ENCODE results near the gene ARHGDIG. TPM values are rescaled to one million over a fixed set of nuclear protein-coding genes. Genes with fewer than 3 reads are reported as not detected.
A peak's percentile ranks its signal among the peaks of the same experiment; 100 is the strongest.

ARHGDIG gene
- not detected for total RNA-seq

DNA sequence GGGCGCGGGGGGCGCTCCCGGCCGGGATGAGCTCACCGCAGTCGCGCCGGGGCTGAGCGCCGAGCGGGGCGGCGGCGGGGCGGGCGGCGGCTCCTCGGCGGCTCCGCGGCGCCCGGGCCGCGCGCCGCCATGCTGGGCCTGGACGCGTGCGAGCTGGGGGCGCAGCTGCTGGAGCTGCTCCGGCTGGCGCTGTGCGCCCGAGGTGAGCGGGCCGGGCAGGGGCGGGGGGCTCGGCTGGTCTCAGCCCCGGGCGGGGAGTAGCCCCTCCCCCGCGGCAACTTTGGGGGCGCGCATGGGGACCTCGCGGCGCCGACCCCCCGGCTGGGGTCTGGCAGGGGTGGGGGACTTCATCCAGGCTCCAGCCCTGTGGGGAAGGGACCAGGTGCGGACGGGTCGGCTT, at the start of gene ARHGDIG:
TSS of gene ARHGDIG (plus strand) at position 40 of the 400 bp plus-strand sequence. CDS start at position 130, 90 bp downstream.
- peaks cover 30% of the 10 kb centered on the region for H3K27me3 Mint-ChIP-seq (ENCODE audit: low read depth)
- H3K4me1 Mint-ChIP-seq (ENCODE audit: low read depth), result peaks cover 9% of the 10 kb centered on the region
- no peaks in the 10 kb centered on the region for H3K9me3 Mint-ChIP-seq
- no peak within 1 kb of the TSS for H3K4me3 Mint-ChIP-seq
- no peaks in the 10 kb centered on the region for H3K36me3 Mint-ChIP-seq (ENCODE audit: insufficient read depth)
- DNase-seq (no peak), ATAC-seq (peak; percentile 35 to 36)

DNA sequence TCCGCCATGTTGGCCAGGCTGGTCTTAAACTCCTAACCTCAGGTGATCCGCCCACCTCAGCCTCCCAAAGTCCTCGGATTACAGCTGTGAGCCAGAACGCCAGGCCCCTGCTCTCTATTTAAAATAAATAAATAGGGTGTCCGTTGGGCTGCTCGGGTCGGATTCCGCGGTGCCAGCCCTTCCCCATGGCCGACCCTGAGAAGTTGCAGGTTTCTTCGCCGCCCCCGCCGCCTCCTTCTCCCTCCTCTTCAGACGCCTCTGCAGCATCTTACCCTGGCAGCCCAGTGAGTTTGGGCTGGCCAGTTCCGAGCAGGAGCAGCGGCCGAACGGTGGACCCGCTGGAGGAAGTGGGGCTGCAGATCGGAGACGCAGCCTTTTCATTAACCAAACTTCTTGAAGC, 49.4 kb upstream of the ARHGDIG start:
- H3K4me1 Mint-ChIP-seq (ENCODE audit: low read depth), result peaks cover 35% of the 10 kb centered on the region

DNA sequence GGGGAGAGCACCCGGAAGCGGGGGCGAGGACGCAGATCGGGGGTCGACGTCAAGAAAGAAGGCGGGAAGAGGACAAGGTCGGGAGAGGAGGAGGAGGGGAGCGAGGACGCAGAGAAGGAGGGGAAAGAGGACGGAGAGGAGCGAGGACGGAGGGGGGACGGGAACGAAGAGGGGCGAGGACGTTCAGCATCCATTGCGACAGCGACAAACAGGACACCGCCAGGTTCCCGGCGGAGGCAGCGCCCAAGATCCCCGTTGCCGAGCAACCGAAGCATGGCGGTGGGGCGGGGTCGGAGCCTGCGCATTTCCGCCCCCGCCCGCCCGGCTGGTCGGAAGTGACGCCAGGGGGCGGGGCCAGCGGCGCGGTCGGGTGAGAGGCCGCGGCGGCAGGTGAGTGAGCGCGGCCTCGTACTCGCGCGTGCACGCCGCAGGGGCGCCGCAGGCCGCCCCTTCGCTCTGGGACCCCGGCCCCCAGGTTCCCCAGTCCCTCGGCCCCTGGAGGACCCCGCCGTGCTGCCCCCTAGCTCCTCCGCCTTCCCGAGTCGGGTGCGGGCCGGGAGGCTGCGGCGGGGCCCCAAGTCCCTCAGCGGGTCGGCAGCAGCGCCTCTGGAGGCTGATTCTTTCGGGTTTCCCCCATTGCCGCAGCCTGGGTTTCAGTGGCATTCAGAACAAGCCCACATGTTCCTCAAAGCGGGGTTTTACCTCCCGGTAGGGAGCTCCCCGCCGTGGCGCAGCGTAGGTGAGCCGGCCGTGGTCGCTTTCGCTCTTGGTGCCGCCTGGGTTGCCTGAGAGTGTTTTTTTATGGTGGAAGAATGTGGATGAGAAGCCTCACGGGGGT, 45.7 kb upstream of the ARHGDIG start, which contains the start of gene FAM234A:
TSS of gene FAM234A (plus strand) at position 354 of the 838 bp plus-strand sequence. CDS start 19,593 bp downstream, outside the sequence.
- no peaks in the 10 kb centered on the region for H3K36me3 Mint-ChIP-seq (ENCODE audit: insufficient read depth)
- ATAC-seq (peak; percentile 91 to 94), DNase-seq (peak; percentile 94)
- H3K27me3 Mint-ChIP-seq (ENCODE audit: low read depth), result no peaks in the 10 kb centered on the region
- H3K4me1 Mint-ChIP-seq (ENCODE audit: low read depth), result peaks cover 15% of the 10 kb centered on the region
- peak within 1 kb of the TSS; percentile 88 for H3K4me3 Mint-ChIP-seq
- no peaks in the 10 kb centered on the region for H3K9me3 Mint-ChIP-seq

More for the DNA sequence above, 49.4 kb upstream of the ARHGDIG start:
- Mint-ChIP-seq H3K36me3 (ENCODE audit: insufficient read depth) (peaks cover 15% of the 10 kb centered on the region), H3K4me3 (no peak overlapping the region), H3K27me3 (ENCODE audit: low read depth) (no peaks in the 10 kb centered on the region), H3K9me3 (no peaks in the 10 kb centered on the region)
- DNase-seq (no peak), ATAC-seq (no peak)

DNA sequence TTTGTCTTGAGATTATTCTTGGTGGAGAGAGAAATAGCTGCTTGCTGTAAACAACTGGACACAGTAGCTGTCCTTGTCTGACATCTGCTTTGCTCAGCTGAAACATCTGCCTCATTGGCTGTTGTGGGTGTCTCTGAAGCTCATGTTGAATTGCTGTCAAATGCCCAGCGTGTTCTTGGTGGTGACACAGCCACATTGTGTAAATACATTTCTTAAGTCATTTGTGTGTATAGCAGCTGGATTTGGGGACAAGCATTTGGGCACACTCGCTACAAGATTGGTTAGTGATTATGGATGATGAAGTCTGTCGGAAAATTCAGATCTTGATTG, 40.5 kb upstream of the ARHGDIG start:
- no peaks in the 10 kb centered on the region for H3K27me3 Mint-ChIP-seq (ENCODE audit: low read depth)
- ATAC-seq (no peak), DNase-seq (no peak)
- peaks cover 19% of the 10 kb centered on the region for H3K4me1 Mint-ChIP-seq (ENCODE audit: low read depth)
- H3K9me3 Mint-ChIP-seq, result no peaks in the 10 kb centered on the region
- no peak overlapping the region for H3K4me3 Mint-ChIP-seq
- no peaks in the 10 kb centered on the region for H3K36me3 Mint-ChIP-seq (ENCODE audit: insufficient read depth)

DNA sequence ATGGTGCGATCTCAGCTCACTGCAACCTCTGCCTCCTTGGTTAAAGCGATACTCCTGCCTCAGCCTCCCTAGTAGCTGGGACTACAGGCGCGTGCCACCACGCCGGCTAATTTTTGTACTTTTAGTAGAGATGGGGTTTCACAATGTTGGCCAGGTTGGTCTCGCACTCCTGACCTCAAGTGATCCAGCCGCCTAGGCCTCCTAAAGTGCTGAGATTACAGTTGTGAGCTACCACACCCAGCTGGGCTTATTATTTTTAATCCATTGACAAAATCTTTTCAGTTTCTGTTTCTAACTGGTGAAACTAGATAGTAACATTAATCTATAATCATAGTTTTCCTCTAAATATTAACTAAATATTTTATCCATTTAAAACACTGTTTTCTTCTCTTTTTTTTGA, 39.8 kb upstream of the ARHGDIG start:
- no peaks in the 10 kb centered on the region for H3K9me3 Mint-ChIP-seq
- no peak for DNase-seq
- H3K27me3 Mint-ChIP-seq (ENCODE audit: low read depth), result no peaks in the 10 kb centered on the region

DNA sequence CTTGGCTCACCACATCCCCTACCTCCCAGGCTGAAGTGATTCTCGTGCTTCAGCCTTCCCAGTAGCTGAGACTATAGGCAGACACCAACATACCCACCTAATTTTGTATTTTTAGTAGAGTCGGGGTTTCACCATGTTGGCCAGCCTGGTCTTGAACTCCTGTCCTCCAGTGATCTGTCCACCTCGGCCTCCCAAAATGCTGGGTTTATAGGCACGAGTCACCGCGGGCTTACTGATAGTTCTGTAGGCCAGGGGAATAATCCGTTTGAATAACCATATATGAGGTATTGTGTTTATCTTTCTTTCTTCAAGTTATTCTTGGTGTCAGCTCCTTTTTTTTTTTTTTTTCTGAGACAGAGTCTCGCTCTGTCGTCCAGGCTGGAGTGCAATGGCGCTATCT, 38.1 kb upstream of the ARHGDIG start:
- Mint-ChIP-seq H3K4me3 (no peak overlapping the region), H3K9me3 (no peaks in the 10 kb centered on the region), H3K27me3 (ENCODE audit: low read depth) (no peaks in the 10 kb centered on the region), H3K4me1 (ENCODE audit: low read depth) (peaks cover 10% of the 10 kb centered on the region), H3K36me3 (ENCODE audit: insufficient read depth) (peaks cover 2% of the 10 kb centered on the region)
- DNase-seq (no peak), ATAC-seq (no peak)

More for the DNA sequence above, 39.8 kb upstream of the ARHGDIG start:
- no peak for ATAC-seq
- Mint-ChIP-seq H3K4me3 (no peak overlapping the region), H3K4me1 (ENCODE audit: low read depth) (peaks cover 13% of the 10 kb centered on the region), H3K36me3 (ENCODE audit: insufficient read depth) (peaks cover 2% of the 10 kb centered on the region)

DNA sequence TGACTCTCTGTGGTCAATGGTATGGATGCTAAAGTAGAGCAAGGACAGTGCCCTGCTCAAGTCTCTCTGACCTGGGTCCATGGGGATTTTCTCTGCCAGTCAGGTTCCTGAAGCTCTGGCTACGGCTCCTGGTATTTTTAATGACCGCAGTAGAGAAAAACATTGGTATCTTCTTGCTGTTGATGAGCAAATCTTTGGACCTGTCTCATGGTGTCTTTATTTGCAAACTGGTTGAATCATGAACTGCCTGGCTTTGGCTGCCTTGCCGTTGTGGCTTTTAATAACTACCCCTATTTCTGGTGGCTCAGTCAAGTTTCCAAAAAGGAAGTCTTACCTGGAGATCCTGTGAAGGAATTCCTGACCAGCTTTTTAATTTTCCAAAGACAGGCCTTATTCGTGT, 37.0 kb upstream of the ARHGDIG start:
- Mint-ChIP-seq H3K27me3 (ENCODE audit: low read depth) (no peaks in the 10 kb centered on the region), H3K4me1 (ENCODE audit: low read depth) (peaks cover 9% of the 10 kb centered on the region), H3K9me3 (no peaks in the 10 kb centered on the region), H3K36me3 (ENCODE audit: insufficient read depth) (peaks cover 2% of the 10 kb centered on the region), H3K4me3 (no peak overlapping the region)
- DNase-seq (no peak), ATAC-seq (no peak)

DNA sequence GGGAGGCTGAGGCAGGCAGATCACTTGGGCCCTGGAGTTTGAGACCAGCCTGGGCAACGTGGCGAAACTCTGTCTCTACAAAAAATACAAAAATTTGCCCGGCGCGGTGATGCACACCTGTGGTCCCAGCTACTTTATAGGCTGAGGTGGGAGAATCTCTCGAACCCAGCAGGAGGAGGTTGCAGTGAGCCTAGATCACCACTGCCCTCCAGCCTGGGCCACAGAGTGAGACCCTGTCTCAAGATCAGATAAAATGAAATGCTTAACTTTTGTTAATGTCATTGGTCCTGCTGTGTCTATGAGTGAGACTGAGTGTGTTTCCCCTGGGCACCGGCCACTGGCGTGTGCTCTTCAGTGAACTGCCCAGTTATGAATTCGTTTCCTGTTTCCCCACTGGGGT, 35.3 kb upstream of the ARHGDIG start:
- Mint-ChIP-seq H3K4me3 (no peak overlapping the region), H3K4me1 (ENCODE audit: low read depth) (peaks cover 3% of the 10 kb centered on the region), H3K36me3 (ENCODE audit: insufficient read depth) (peaks cover 2% of the 10 kb centered on the region), H3K27me3 (ENCODE audit: low read depth) (no peaks in the 10 kb centered on the region), H3K9me3 (no peaks in the 10 kb centered on the region)
- ATAC-seq, result no peak
- DNase-seq, result no peak

DNA sequence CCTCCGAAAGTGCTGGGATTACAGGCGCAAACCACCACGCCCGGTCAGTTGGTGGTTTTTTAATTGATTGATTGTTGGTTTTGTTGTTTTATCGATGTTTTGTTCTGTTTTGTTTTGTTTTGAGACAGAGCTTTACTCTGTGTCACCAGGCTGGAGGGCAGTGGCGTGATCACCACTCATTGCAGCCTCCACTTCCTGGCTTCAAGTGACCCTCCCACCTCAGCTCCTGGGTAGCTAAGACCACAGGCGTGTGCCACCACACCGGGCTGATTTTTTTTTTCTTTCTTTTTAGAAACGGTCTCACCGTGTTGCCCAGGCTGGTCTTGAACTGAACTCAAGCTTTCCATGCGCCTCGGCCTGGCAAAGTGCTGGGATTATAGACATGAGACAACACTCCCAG, 33.4 kb upstream of the ARHGDIG start:
- no peak for ATAC-seq
- DNase-seq, result no peak
- no peaks in the 10 kb centered on the region for H3K27me3 Mint-ChIP-seq (ENCODE audit: low read depth)
- H3K9me3 Mint-ChIP-seq, result no peaks in the 10 kb centered on the region
- H3K4me1 Mint-ChIP-seq (ENCODE audit: low read depth), result peaks cover 1% of the 10 kb centered on the region
- no peak overlapping the region for H3K4me3 Mint-ChIP-seq
- H3K36me3 Mint-ChIP-seq (ENCODE audit: insufficient read depth), result peaks cover 8% of the 10 kb centered on the region

DNA sequence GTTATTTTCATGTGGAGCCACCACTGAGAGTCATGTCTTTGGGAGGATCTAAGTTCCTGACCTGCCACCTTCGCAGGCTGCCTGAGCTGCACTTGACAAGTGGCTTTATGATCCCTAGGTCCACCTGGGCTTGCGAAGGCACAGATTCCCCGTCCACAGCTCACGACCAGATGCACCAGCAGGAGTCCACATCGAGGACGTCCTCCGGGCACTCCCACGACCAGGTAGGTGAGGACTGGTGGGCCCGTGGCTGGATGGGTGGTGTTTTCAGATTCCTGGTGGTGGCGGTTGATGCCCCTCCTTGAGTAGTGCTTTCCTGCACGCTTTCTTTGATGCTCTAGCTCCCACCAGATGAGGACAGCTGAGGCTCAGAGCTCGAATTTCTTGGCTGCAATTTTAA, 31.0 kb upstream of the ARHGDIG start:
- Mint-ChIP-seq H3K4me3 (no peak overlapping the region), H3K36me3 (ENCODE audit: insufficient read depth) (peaks cover 12% of the 10 kb centered on the region), H3K4me1 (ENCODE audit: low read depth) (peaks cover 17% of the 10 kb centered on the region), H3K9me3 (no peaks in the 10 kb centered on the region), H3K27me3 (ENCODE audit: low read depth) (no peaks in the 10 kb centered on the region)
- DNase-seq, result no peak
- no peak for ATAC-seq

DNA sequence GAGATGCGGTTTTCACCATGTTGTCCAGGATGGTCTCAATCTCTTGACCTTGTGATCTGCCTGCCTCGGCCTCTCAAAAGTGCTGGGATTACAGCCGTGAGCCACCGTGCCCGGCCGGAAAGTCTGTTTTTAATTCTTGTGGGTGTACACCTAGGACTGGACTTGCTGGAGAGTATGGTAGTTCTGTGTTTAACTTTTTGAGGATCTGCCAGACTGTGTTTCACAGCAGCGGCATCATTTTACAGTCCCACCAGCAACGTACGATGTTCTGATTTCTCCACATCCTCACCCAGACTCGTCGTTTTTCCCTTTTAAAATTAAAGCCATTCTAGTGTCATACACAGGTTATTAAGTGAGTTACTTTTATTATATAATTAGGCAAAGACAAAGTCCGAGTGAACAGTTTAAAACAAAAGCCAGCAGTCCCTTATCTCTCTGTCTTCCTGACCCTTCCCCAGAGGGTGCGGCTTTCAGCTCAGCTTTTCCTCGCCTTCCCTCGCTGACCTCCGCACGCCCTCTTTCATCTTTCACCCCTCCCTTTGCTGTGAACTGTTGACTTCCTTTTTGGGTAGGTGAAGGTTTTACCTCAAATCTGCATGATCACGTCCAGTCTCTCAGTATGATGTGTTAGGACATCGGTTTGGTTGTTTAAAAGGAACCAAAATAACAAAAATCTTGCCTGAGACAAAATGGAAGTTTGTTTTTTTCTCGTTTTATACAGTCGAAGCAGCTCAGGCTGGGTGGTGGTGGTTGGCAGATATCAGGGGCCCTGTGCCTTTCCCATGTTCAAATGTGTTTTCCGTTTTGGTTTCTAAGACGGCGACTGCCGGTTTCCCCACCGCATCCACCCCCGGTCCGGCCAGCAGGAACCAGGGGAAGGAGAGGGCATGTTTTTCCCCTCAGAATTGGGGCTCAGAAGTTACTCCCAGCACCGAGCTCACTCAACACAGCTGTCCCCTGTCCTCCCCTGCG, 27.7 kb upstream of the ARHGDIG start:
- H3K36me3 Mint-ChIP-seq (ENCODE audit: insufficient read depth), result peaks cover 16% of the 10 kb centered on the region
- peaks cover 21% of the 10 kb centered on the region for H3K4me1 Mint-ChIP-seq (ENCODE audit: low read depth)
- DNase-seq, result no peak

DNA sequence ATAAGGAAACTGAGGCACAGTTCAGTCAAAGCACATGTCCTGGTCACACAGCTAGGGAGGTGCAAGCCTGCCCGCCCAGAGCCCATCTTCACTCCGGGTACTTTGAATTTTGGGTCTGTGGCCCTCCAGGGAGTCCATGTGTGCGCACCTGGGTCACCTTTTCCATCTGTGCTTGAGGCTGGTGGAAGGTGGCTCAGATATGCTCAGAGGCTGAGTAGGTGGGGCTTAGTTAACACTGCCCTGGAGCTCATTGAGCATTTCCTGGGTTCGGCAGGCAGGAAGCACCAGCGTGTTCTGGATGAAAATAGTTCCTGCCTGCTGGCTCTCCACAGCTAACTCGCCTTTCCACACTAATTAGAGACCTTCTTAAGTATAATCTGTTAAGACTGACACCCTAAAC, 26.6 kb upstream of the ARHGDIG start:
- ATAC-seq (no peak), DNase-seq (no peak)
- peak overlapping the region; percentile 13 for H3K4me3 Mint-ChIP-seq
- H3K36me3 Mint-ChIP-seq (ENCODE audit: insufficient read depth), result peaks cover 16% of the 10 kb centered on the region
- peaks cover 21% of the 10 kb centered on the region for H3K4me1 Mint-ChIP-seq (ENCODE audit: low read depth)
- H3K9me3 Mint-ChIP-seq, result no peaks in the 10 kb centered on the region
- no peaks in the 10 kb centered on the region for H3K27me3 Mint-ChIP-seq (ENCODE audit: low read depth)

More for the DNA sequence above, 27.7 kb upstream of the ARHGDIG start:
- H3K27me3 Mint-ChIP-seq (ENCODE audit: low read depth), result no peaks in the 10 kb centered on the region
- H3K4me3 Mint-ChIP-seq, result peak overlapping the region; percentile 74
- no peaks in the 10 kb centered on the region for H3K9me3 Mint-ChIP-seq
- peak; percentile 74 to 85 for ATAC-seq

DNA sequence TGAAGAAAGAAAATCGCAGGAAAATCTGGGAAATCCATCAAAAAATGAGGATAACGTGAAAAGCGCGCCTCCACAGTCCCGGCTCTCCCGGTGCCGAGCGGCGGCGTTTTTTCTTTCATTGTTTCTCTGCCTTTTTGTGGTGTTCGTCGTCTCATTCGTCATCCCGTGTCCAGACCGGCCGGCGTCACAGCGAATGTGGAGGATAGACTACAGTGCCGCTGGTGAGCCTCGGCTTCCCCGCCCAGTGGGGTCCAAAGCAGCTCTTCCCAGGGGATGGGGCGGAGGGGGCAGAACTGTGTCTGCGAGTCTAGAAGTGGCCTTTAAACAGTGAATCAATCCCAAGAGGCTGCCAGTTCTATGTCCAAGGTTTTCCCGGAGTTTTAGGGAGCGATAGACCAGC, 25.9 kb upstream of the ARHGDIG start:
- H3K27me3 Mint-ChIP-seq (ENCODE audit: low read depth), result no peaks in the 10 kb centered on the region
- no peak overlapping the region for H3K4me3 Mint-ChIP-seq
- H3K36me3 Mint-ChIP-seq (ENCODE audit: insufficient read depth), result peaks cover 16% of the 10 kb centered on the region
- DNase-seq (no peak), ATAC-seq (no peak)
- H3K9me3 Mint-ChIP-seq, result no peaks in the 10 kb centered on the region
- peaks cover 21% of the 10 kb centered on the region for H3K4me1 Mint-ChIP-seq (ENCODE audit: low read depth)

DNA sequence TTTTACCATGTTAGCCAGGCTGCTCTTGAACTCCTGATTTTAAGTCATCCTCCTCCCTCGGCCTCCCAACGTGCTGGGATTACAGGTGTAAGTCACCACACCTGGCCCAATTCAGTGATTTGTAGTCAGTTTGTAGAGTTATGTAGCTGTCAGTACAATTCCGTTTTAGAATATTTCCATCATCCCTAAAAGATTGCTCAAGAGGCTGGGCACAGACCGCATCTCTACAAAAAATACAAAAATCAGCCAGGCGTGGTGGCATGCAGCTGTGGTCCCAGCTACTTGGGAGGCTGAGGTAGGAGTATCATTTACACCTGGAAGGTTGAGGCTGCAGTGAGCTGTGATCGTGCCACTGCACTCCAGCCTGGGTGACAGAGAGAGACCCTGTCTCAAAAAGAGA, 25.2 kb upstream of the ARHGDIG start:
- no peak for DNase-seq
- Mint-ChIP-seq H3K27me3 (ENCODE audit: low read depth) (no peaks in the 10 kb centered on the region), H3K36me3 (ENCODE audit: insufficient read depth) (peaks cover 16% of the 10 kb centered on the region), H3K9me3 (no peaks in the 10 kb centered on the region), H3K4me3 (no peak overlapping the region), H3K4me1 (ENCODE audit: low read depth) (peaks cover 21% of the 10 kb centered on the region)
- no peak for ATAC-seq

Measured in activated T-cell treated with anti-CD3 and anti-CD28 coated beads, Interleukin-2, amount 50 U/mL, for 4 hours (primary cell).